Measurements from ENCODE around the gene PCSK2. TPM values are rescaled to one million over a fixed set of nuclear protein-coding genes. Genes with fewer than 3 reads are reported as not detected.

The PCSK2 gene
- total RNA-seq, 4 donors from 2014 or later: 0.29 TPM; not detected in 3

GRCh38 chr20:17510548-17510947 lies 283.7 kb downstream of the PCSK2 start:
- Histone ChIP-seq H3K27ac (no peak overlapping the region), H3K4me1 (peaks cover 2% of the 10 kb centered on the region in 2 donors), H3K27me3 (no peaks in the 10 kb centered on the region), H3K4me3 (no peak overlapping the region), H3K9me3 (no peaks in the 10 kb centered on the region), H3K36me3 (no peaks in the 10 kb centered on the region)
- no peak for TF ChIP-seq POLR2A (IDR thresholded peaks at IDR 0.05)
- TF ChIP-seq, protein P1, sequence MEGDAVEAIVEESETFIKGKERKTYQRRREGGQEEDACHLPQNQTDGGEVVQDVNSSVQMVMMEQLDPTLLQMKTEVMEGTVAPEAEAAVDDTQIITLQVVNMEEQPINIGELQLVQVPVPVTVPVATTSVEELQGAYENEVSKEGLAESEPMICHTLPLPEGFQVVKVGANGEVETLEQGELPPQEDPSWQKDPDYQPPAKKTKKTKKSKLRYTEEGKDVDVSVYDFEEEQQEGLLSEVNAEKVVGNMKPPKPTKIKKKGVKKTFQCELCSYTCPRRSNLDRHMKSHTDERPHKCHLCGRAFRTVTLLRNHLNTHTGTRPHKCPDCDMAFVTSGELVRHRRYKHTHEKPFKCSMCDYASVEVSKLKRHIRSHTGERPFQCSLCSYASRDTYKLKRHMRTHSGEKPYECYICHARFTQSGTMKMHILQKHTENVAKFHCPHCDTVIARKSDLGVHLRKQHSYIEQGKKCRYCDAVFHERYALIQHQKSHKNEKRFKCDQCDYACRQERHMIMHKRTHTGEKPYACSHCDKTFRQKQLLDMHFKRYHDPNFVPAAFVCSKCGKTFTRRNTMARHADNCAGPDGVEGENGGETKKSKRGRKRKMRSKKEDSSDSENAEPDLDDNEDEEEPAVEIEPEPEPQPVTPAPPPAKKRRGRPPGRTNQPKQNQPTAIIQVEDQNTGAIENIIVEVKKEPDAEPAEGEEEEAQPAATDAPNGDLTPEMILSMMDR (IDR thresholded peaks at IDR 0.05 in 4 of 5, conservative IDR thresholded peaks at IDR 0.05 in 1 of 5): no peak
- ATAC-seq: no peak
- in situ Hi-C loops (cut with MboI; ENCODE audit: low sequenced_read_pairs in 4 of 4): loop anchor here in 2 of 4 donors (25.0 kb wide), 2 partner anchors 402 to 752 kb away; no protein-coding TSS in a partner anchor
- intact Hi-C loops (cut with DNase I; ENCODE audit: low total_unique reads): no loop called here
- no peak for DNase-seq

GRCh38 chr20:17511401-17511800 lies 284.6 kb downstream of the PCSK2 start:
- Histone ChIP-seq H3K27ac (no peak overlapping the region), H3K4me3 (no peak overlapping the region), H3K4me1 (no peaks in the 10 kb centered on the region), H3K36me3 (no peaks in the 10 kb centered on the region), H3K9me3 (no peaks in the 10 kb centered on the region), H3K27me3 (no peaks in the 10 kb centered on the region)
- intact Hi-C loops (cut with DNase I; ENCODE audit: low total_unique reads) (no loop called here), in situ Hi-C loops (cut with MboI; ENCODE audit: low sequenced_read_pairs in 4 of 4) (loop anchor here in 2 of 4 donors (25.0 kb wide), 2 partner anchors 401 to 751 kb away; no protein-coding TSS in a partner anchor)
- DNase-seq (no peak), ATAC-seq (no peak)
- TF ChIP-seq, protein P1 (IDR thresholded peaks at IDR 0.05 in 4 of 5, conservative IDR thresholded peaks at IDR 0.05 in 1 of 5): no peak
- no peak for TF ChIP-seq POLR2A (IDR thresholded peaks at IDR 0.05)

DNA sequence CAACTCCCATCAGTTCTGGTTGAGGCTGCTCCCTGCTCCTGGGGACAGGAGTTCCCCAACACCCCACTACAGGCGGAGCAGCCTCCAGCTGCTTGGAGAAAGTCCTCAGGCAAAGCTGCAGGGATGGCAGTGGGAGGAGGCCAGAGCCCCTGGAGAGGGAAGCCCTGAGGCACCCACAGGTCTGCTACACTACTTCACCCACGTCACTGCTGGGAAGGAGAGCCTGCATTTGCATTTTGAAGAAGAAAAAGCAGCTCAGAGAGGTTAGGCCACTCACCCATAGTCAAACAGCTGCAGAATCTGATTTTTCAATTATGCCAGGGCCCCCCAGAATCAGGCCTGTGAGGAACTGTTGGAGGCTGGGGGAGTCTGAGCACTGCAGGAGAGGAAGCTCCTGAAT lies 287.1 kb downstream of the PCSK2 start:
- DNase-seq (no peak), ATAC-seq (no peak)
- Histone ChIP-seq H3K27me3 (no peaks in the 10 kb centered on the region), H3K4me3 (no peak overlapping the region), H3K36me3 (no peaks in the 10 kb centered on the region), H3K27ac (no peak overlapping the region), H3K9me3 (no peaks in the 10 kb centered on the region), H3K4me1 (no peaks in the 10 kb centered on the region)
- intact Hi-C loops (cut with DNase I; ENCODE audit: low total_unique reads): no loop called here
- TF ChIP-seq, protein P1 (IDR thresholded peaks at IDR 0.05 in 4 of 5, conservative IDR thresholded peaks at IDR 0.05 in 1 of 5): no peak
- no peak for TF ChIP-seq POLR2A (IDR thresholded peaks at IDR 0.05)
- in situ Hi-C loops (cut with MboI; ENCODE audit: low sequenced_read_pairs in 4 of 4): loop anchor here in 2 of 4 donors (25.0 kb wide), 2 partner anchors 398 to 748 kb away; no protein-coding TSS in a partner anchor

GRCh38 chr20:17515053-17515452 lies 288.2 kb downstream of the PCSK2 start:
- intact Hi-C loops (cut with DNase I; ENCODE audit: low total_unique reads): no loop called here
- no peak for TF ChIP-seq POLR2A (IDR thresholded peaks at IDR 0.05)
- TF ChIP-seq, protein P1 (IDR thresholded peaks at IDR 0.05 in 4 of 5, conservative IDR thresholded peaks at IDR 0.05 in 1 of 5): no peak
- in situ Hi-C loops (cut with MboI; ENCODE audit: low sequenced_read_pairs in 4 of 4): loop anchor here in 2 of 4 donors (25.0 kb wide), 2 partner anchors 397 to 747 kb away; no protein-coding TSS in a partner anchor
- Histone ChIP-seq H3K27me3 (no peaks in the 10 kb centered on the region), H3K9me3 (no peaks in the 10 kb centered on the region), H3K4me3 (no peak overlapping the region), H3K27ac (no peak overlapping the region), H3K4me1 (no peaks in the 10 kb centered on the region), H3K36me3 (no peaks in the 10 kb centered on the region)
- ATAC-seq (no peak), DNase-seq (no peak)
